Left lobe of liver (tissue), 2 donors: ENCODE results near the gene MR1. TPM values are rescaled to one million over a fixed set of nuclear protein-coding genes. Genes with fewer than 3 reads are reported as not detected.

Experiments used
- ATAC-seq: fragments of 200-7000 bp; cut with Tn5 transposase; one replicate; pipeline ENCODE4 v1.9.1; 2020; ENCODE audit warnings: mild to moderate bottlenecking, moderate library complexity
- DNase-seq: peaks from one replicate; pipeline ENCODE4 v3.0.0-alpha.2; 2020; ENCODE audit warnings: low spot score
- total RNA-seq: library from RNA; stranded (reverse); gene quantifications from one replicate; pipeline ENCODE4 v1.2.1, GENCODE V29; 2021
- donor health status: DM: no; HTN: no; CAD: no; lungs with moderate emphysema.
- donor health status: DM: no; HTN: yes; CAD: no.

Gene MR1
- total RNA-seq, 1 donor from 2014 or later, result 6.7 TPM

- DNase-seq, result no peak
- no peak for ATAC-seq
These were observed 71.0 kb downstream of the MR1 start for GRCh38 chr1:181104790-181105133.

GRCh38 chr1:181105134-181106021 is 71.6 kb downstream of the MR1 start:
- ATAC-seq (peak; percentile 94), DNase-seq (peak; percentile 97)

- ATAC-seq, result no peak
These were observed 72.2 kb downstream of the MR1 start for GRCh38 chr1:181106022-181106312.

GRCh38 chr1:181106479-181106878 is 72.7 kb downstream of the MR1 start:
- ATAC-seq (no peak), DNase-seq (no peak)

More at GRCh38 chr1:181106022-181106312, 72.2 kb downstream of the MR1 start:
- no peak for DNase-seq

GRCh38 chr1:181107711-181108110 is 73.9 kb downstream of the MR1 start:
- ATAC-seq, result no peak
- DNase-seq, result no peak

- DNase-seq, result no peak
- ATAC-seq, result no peak
These were observed 74.6 kb downstream of the MR1 start for GRCh38 chr1:181108304-181108867.

- DNase-seq (no peak), ATAC-seq (no peak)
These were observed 76.2 kb downstream of the MR1 start for GRCh38 chr1:181110013-181110412.

Other genes starting within 250 kb of the MR1 start
- 0.13 TPM for gene KIAA1614, start 121.1 kb upstream of the MR1 start, total RNA-seq
- gene STX6, start 11.1 kb upstream of the MR1 start, total RNA-seq, result 3.0 TPM
- 3.0 TPM for gene IER5, start 54.7 kb downstream of the MR1 start, total RNA-seq